LHCN-M2 (cell line): ENCODE data around the gene FAU. TPM values are rescaled to one million over a fixed set of nuclear protein-coding genes. Genes with fewer than 3 reads are reported as not detected.
"Not testable (repeated sequence)": the region's sequence is repeated elsewhere in the genome, so short reads cannot be mapped to it uniquely, and the experiment has no call there.

Experiments
- DNase-seq: peaks from one replicate; pipeline ENCODE4 v3.0.0-alpha.2; 2012; ENCODE audit warnings: low read depth
- total RNA-seq: library from RNA; depleted of rRNA; stranded (reverse); fragments of >200 nt; gene quantifications from 2 replicates; pipeline ENCODE4 v1.2.3, GENCODE V29; 2014

FAU gene
- total RNA-seq, 1 experiment from 2014 or later: 246 TPM

GRCh38 chr11:65121447-65121864 is 478 bp downstream of the FAU start:
- DNase-seq: no peak

GRCh38 chr11:65120831-65121230 is 1.1 kb downstream of the FAU start:
- no peak for DNase-seq

DNA sequence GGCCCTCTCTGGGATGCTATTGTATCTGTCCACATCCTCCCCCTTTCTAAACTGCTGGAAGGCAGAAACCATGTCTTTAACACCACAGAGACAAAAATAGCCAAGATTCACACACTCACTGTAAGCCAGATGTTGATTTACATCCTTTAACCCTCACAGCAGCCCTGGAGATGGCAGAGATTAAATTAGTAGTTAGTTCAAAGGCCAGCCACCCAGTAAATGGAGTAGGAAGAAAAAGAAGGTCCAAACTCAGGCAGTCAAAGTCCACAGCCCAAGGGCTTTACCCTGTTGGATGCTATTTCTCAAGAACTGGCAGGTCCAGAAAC is 2.3 kb downstream of the FAU start:
- no peak for DNase-seq

- not testable (repeated sequence) for DNase-seq
Measured at GRCh38 chr11:65118891-65119669, 2.9 kb downstream of the FAU start.

- DNase-seq: no peak
Measured at GRCh38 chr11:65118097-65118837, 3.7 kb downstream of the FAU start.

GRCh38 chr11:65117206-65118096 is 4.5 kb downstream of the FAU start, which contains the start of gene ZNHIT2:
Gene ZNHIT2 (minus strand): TSS chr11:65117701. CDS start chr11:65117653, 48 bp downstream.
- DNase-seq: peak; percentile 98

DNA sequence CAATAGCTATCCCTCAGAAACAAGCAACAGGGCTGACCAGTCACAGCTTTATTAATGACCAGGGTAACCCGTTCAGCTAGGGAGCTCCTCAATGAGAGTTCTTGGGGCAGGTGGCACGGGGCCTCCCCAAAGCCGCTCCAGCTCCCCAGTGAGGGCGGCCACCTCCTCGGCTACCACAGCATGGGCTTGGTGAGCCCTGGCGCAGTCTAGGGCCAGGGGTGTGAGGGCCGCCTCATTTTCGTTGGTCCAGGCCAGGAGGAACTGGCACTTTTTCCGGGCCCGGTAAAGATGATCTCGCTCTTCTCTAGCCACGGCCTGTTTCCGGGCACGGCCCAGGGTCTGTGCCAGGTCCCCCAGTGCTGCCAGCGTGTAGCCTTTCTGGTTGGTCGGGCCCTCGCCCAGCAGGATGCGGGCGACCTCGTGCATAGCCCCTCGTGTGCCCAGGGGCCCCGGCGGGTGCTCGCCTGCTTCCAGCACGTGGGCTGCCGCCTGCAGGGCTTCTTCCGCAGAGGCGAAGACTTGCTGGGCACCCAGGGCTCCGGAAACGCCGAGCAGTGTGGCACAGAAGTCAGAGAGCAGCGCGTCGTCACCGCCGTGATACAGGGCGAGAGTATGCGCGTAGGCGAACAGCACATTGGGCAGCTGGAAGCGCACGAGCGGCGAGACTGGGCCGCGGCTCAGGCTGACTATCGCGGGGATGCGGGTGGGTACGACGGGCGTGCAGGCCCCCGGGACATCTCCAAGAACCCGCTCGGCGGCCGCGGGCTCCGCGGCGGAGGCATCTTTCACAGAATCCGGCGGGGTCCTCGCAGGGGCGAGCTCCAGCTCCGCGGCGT is 5.3 kb downstream of the FAU start:
- DNase-seq: peak; percentile 54

DNA sequence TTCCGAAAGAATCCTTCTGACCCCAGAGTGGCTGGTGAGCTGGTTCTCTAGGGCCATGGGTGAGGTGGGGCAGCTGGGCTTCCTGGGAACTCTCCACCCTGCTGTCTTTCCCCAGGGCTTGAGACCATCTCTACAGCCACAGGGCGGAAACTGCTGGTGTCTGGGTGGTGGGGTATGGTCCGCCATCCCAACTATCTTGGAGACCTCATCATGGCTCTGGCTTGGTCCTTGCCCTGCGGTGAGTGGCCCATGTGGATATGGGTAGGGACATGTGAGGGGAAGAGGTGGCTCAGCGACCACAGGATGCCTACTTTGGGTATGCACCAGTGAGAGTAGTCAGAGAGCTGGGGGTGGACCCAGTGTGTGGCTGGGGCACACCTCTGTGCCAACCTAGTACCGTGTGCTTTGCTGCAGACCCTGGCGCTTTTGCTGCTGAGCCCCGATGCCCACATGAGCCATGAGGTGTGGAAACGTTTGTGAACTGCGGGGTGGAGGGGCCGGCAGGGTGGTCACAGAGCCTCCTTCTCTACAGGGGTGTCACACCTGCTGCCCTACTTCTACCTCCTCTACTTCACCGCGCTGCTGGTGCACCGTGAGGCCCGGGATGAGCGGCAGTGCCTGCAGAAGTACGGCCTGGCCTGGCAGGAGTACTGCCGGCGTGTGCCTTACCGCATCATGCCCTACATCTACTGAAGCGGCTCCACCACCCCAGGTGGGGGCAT is 6.4 kb downstream of the FAU start:
- DNase-seq: no peak

DNA sequence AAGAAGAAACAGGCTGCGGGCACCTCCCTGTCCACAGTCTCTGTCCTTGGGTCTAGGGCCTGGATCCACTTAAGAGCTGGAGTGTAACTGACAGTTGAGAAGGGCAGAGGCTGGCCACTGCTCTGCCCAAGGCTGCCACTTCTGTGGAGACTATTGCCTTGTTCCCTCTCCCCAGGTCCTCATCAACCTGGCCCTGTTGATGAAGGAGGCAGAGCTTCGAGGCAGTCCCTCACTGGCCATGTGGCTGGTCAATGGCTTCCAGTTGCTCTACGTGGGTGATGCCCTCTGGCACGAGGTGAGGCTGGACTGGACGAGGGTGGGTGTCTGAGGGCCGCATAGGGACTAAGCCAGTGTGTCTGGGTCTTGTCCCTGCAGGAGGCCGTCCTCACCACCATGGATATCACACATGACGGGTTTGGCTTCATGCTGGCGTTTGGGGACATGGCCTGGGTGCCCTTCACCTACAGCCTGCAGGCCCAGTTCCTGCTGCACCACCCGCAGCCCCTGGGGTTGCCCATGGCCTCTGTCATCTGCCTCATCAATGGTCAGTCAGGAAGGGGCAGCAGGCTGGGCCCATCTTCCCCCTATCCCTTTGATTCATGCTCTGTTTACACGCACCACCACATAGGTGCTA is 7.3 kb downstream of the FAU start:
- no peak for DNase-seq

DNA sequence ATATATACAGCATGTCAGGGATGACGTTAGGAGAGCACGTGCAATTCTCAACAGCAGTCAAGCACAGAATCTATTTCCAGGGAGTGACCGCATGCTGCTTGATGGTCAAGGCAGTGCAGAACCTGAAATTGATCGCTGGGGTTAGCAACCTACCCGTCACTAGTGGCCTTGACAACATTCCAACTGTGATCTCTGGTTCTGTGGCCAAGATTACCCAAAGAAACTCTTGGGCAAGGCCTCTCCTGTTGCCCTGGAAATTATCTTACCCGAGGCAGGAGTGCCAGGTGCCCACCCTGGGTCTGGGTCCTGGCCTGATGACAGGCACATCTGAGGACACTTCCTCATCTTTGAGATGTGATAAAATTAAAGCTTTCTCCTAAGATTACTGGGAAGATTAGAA is 8.1 kb downstream of the FAU start:
- DNase-seq: no peak

GRCh38 chr11:65113361-65113756 is 8.6 kb downstream of the FAU start:
- DNase-seq: no peak

DNA sequence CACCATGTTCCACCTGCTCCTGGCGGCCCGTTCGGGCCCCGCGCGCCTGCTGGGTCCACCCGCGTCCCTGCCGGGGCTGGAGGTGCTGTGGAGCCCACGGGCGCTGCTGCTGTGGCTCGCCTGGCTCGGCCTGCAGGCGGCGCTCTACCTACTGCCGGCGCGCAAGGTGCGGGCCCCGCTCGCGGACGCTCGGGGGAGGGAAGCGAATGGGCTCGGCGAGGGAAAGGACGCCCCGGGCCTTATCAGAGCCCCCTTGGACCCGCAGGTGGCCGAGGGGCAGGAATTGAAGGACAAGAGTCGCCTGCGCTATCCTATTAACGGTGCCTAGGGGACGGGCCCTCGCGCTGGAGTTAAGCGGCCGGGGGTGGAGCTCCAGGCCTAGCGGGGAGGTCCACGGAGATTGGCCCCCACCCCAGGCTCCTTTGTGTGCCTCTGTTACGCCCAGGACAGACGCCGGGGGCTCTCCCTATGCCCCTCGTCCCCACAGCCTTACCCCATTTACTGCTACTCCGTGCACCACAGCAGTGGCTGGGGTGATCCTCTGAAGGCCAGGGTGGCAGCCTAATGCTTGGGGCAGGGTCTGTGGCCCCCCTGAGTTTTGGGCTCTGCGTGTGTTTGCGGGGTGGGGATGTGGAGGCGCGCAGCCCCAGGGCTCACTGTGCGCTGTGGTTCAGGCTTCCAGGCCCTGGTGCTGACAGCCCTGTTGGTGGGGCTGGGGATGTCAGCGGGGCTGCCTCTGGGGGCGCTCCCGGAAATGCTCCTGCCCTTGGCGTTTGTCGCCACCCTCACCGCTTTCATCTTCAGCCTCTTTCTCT is 9.2 kb downstream of the FAU start:
- DNase-seq: no peak

GRCh38 chr11:65111744-65112545 is 10.0 kb downstream of the FAU start, which contains the start of gene TM7SF2:
Gene TM7SF2 (plus strand): TSS chr11:65111872. CDS start chr11:65112016, 144 bp downstream.
- peak; percentile 81 for DNase-seq

- no peak for DNase-seq
Measured at GRCh38 chr11:65111159-65111743, 10.7 kb downstream of the FAU start.

- DNase-seq: peak; percentile 74
Measured at GRCh38 chr11:65110354-65110861, 11.5 kb downstream of the FAU start.

DNA sequence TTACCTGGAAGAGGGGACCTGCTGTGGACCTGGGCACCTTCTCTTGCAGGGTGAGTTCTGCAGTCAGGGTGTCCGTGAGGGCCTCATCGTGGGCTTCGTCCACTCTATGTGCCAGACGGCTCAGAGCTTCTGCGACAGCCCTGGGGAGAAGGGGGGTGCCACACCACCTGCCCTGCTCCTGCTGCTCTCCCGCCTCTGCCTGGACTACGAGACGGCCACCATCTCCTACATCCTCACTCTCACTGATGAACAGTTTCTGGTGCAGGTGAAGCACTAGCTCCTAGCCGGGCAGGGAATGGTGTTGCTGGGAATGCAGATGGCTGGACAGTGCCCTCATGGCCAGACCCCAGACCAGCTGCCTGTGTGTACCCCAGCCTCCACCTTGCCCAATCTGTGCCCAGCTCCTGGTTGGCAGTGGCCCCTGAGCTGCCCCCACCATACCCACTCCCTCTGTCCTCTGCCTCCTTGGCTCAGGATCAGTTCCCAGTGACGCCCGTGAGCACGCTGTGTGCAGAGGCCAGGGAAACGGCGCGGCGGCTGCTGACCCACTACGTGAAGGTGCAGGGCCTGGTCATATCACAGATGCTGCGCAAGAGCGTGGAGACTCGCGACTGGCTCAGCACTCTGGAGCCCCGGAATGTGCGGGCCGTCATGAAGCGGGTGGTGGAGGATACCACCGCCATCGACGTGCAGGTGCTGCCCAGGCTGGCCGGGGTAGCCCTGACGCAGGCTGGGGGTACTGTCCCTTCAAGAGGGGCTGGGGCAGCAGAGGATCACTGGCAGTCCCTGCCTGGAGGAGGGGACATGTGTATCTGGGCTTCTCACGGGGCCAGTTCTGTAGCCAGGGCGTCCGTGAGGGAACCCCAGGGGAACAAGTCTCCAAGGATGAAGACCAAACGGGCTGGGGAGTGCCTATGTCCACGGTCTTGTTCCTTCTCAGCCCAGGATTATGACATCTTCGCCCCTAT is 12.4 kb downstream of the FAU start:
- DNase-seq: no peak
